IPS-18c (cell line): Measurements from ENCODE around the gene JTB.

Experiments used
- H3K4me3 ChIP-seq: 2 replicates; pipeline ENCODE4 v1.7.0; 2013; ENCODE audit warnings: low read depth, mild to moderate bottlenecking, low read length, moderate library complexity; ENCODE audit not compliant: insufficient read depth
- H3K9me3 ChIP-seq: one replicate; pipeline ENCODE4 v1.6.1; 2013; ENCODE audit warnings: mild to moderate bottlenecking, low read length, moderate library complexity; ENCODE audit not compliant: control insufficient read depth, insufficient read depth

The JTB gene

GRCh38 chr1:153928791-153929341, 48.6 kb downstream of the JTB start:
- Histone ChIP-seq H3K4me3 (no peak overlapping the region), H3K9me3 (no peaks in the 10 kb centered on the region)

GRCh38 chr1:153928245-153928644, 49.2 kb downstream of the JTB start:
- Histone ChIP-seq H3K9me3 (no peaks in the 10 kb centered on the region), H3K4me3 (no peak overlapping the region)

GRCh38 chr1:153926405-153926804, 51.1 kb downstream of the JTB start:
- Histone ChIP-seq H3K4me3 (no peak overlapping the region), H3K9me3 (no peaks in the 10 kb centered on the region)
